Hematopoietic multipotent progenitor cell treated with erythropoietin and hydrocortisone succinate and interleukin-3 and kit ligand, for 8 days (in vitro differentiated cells): Measurements from ENCODE around the gene PLEKHA5.
"Not testable (repeated sequence)": the region's sequence is repeated elsewhere in the genome, so short reads cannot be mapped to it uniquely, and the experiment has no call there.

ENCODE experiments used
- DNase-seq: peaks from one replicate; pipeline ENCODE4 v3.0.0-alpha.2; 2015

PLEKHA5 gene

GRCh38 chr12:19170286-19170685, 40.8 kb downstream of the PLEKHA5 start:
- DNase-seq: not testable (repeated sequence)

- DNase-seq: no peak
These were observed 42.2 kb downstream of the PLEKHA5 start for GRCh38 chr12:19171731-19172130.

DNA sequence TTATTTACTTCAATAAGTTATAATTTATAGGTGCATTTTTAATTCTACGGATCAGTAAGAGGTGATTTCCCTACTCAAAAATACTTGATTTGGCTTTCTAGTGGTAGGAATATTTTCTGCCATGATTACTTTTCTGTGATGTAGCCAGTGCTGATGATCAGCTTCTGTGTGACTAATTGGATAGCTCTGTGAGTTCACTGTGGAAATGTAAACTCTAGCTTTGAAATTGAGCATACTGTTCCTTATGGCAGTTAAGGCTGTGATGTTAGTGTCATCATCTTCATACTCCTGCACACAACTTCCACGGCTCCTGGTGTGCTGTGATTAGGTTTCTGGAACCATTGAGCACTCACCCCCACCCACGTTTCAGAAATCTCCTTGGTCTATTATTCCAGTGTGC, 48.2 kb downstream of the PLEKHA5 start:
- no peak for DNase-seq

DNA sequence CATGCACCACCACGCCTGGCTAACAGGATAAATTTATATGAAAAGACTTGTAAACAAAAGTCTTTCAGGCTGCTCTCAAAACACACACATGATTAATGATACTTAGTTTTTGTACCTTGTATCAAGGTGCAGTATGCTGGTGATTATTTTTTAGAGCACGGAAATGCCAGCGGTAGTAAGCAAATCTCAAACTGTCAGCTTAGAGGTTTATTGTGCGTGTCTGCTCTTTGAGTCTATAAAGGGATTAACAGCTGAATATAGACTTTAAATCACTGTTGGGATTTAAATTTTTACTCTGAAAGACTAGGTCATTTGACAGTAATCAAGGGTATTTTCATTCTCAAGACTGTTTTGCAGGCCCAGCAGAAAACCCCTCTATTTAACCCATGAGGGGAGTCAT, 50.5 kb downstream of the PLEKHA5 start:
- no peak for DNase-seq

DNA sequence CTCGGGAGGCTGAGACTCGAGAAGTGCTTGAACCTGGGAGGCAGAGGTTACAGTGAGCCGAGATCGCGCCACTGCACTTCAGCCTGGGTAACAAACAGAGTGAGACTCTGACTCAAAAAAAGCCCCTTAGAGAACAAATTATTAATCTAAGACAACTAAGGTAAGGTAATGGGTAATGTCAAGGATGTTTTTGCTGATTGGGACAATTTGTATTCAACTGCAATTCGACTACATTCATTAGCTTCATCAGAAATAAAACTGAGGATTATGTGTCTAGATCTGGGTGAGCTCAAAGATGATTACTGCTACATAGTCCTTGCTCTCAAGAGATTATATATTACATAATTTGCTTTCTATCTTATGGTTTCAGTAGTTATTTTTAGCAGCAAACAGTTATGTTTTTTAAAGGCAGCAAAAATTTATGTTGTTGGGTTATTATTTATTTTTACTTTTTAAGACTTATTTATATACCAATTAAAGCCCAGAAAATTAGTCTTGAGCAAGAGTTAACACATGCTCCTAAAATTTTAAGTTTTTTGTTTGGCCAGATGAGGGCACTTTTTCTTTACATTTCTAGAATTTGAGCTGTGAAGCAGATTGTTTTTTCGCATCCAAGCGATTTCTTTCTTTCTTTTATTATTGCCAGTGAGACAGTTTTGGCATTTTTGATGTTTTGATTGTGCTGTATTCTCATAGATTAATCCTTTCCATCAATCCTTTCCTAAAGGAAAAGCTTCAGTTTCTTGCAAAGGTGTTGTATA, 52.3 kb downstream of the PLEKHA5 start:
- no peak for DNase-seq

DNA sequence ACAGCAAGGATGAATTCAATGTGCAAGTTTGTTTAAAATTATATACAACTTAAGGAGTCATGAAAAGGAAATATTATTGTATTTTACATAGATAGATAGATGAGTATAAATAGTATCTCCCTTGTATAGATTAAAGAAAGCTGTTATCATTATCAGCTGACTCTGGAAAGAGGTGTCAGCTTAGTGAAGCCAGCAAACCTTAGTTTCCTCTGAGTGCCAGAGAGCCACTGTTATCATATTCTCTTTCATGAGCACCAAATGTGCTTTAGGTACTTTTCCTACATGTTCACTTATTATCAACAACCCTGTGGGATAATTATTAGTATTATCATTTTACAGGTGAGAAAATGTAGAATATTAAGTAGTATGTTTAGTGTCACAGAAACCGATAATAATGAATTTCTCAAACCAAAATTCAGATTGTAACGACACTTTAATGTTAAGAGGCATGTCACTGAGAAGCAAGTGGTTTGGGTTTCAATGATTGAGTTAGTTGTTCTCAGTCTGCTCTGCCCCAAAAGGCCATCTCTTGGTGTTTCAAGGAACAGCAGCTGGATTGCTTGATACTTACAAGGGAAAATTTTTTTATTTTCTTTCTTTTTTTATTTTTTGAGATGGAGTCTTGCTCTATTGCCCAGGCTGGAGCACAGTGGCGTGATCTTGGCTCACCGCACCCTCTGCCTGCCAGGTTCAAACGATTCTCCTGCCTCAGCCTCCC, 53.7 kb downstream of the PLEKHA5 start:
- no peak for DNase-seq

- DNase-seq: no peak
These were observed 55.9 kb downstream of the PLEKHA5 start for GRCh38 chr12:19185262-19185929.

DNA sequence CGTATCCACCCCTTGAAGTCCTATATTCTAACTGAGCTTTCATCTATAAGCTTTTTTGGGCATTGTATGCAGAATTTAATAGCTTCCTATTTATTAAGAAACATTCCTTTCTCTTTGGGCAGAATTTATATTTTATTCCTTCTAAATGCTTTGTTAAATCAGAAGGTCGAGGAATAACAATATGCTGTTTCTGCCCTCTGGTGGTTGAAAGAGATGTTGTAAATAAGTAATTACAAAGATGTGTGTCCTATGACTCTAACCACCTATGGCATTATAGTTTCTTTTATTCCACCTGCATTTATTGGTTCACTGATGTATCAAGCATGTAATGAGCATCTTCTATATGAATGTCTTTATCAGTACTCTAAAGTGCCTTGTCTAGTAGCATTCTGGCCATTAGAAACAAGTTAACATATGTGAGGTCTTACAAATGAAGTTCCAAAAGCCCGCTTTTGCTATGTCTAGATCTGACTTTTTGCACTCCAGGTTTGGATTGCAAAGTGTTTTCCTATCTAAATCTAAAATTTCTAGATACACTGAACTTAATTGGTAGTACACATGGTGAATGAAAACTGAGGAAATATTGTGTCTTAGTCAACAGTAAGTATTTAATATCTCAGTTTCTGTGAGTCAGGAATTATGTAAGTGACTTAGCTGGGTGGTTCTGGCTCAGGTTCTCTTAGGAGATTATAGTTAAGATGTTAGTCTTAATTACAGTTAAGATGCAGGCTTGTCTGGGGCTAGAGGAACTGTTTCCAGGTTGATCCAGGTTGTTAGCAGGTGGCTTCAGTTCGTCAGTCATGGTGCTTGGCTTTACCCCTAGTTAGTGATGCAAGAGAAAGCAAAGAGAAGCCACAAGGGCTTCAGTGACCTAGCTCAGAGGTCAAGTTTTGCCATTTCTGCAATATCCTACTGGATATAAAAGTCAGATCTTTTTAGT, 57.5 kb downstream of the PLEKHA5 start:
- DNase-seq: peak; percentile 67

- no peak for DNase-seq
These were observed 60.0 kb downstream of the PLEKHA5 start for GRCh38 chr12:19189522-19189921.

- no peak for DNase-seq
These were observed 60.9 kb downstream of the PLEKHA5 start for GRCh38 chr12:19190292-19191031.

GRCh38 chr12:19191089-19191488, 61.6 kb downstream of the PLEKHA5 start:
- no peak for DNase-seq

DNA sequence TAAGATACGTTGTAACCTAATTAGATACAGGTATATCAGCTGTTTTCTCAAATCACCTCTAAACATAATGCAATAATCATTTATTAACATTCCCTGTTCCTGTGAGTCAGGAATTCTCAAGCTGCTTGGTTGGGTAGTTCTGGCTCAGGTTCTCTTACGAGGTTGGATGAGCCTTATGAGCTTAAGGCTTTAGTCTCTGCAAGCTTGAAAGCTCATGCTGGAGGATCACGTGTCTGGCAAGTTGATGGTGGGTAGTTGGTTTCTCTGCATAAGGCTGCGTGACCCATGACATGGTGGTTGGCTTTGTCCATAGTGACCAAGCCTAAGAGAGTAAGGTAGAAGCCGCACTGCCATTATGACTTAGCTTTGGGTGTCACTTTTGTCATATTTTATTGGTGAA, 62.0 kb downstream of the PLEKHA5 start:
- DNase-seq: no peak

DNA sequence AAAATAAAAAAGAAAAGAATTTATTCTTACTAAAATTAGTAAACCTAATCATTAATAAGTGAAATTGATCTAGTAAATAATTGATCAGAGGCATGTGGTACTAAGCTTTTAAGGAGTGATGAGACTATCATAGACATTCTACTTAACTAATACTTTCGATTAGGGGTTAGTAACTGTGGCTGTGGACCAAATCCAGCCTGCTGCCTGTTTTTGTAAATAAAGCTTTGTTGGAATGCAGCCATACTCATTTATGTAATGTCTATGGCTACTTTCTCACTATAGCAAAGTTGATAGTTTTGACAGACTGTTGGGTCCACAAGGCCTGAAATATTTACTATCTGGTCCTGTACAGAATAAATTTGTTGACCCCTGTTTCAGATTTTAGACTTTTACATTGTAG, 63.2 kb downstream of the PLEKHA5 start:
- no peak for DNase-seq

- no peak for DNase-seq
These were observed 65.4 kb downstream of the PLEKHA5 start for GRCh38 chr12:19194963-19195362.

GRCh38 chr12:19196959-19197630, 67.6 kb downstream of the PLEKHA5 start:
- DNase-seq: no peak

- no peak for DNase-seq
These were observed 68.7 kb downstream of the PLEKHA5 start for GRCh38 chr12:19198272-19198671.

GRCh38 chr12:19199332-19199731, 69.8 kb downstream of the PLEKHA5 start:
- DNase-seq: no peak

GRCh38 chr12:19200261-19200660, 70.7 kb downstream of the PLEKHA5 start:
- no peak for DNase-seq

DNA sequence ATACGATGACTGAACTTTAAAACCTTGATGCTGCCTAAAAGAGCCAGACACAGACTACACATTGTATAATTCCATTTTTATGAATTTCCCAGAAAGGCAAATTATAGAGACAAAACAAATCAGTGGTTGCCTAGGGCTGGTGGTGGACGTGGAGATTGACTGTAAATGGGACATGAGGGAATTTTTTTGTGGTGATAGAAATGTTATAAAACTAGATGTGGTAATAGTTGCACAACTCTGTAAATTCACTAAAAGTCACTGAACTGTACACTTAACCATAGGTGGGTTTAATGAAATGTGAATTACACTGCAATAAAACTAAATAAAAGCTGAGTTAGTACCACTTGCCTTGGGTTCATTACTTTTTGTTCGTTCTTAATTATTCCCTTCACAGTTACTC, 72.1 kb downstream of the PLEKHA5 start:
- DNase-seq: no peak

- no peak for DNase-seq
These were observed 73.5 kb downstream of the PLEKHA5 start for GRCh38 chr12:19203013-19203412.
